Measurements from ENCODE around the gene HMCN1.
A peak's percentile ranks its signal among the peaks of the same experiment; 100 is the strongest.

The HMCN1 gene

GRCh38 chr1:185808631-185809030, 74.4 kb downstream of the HMCN1 start:
- no peak for DNase-seq

DNA sequence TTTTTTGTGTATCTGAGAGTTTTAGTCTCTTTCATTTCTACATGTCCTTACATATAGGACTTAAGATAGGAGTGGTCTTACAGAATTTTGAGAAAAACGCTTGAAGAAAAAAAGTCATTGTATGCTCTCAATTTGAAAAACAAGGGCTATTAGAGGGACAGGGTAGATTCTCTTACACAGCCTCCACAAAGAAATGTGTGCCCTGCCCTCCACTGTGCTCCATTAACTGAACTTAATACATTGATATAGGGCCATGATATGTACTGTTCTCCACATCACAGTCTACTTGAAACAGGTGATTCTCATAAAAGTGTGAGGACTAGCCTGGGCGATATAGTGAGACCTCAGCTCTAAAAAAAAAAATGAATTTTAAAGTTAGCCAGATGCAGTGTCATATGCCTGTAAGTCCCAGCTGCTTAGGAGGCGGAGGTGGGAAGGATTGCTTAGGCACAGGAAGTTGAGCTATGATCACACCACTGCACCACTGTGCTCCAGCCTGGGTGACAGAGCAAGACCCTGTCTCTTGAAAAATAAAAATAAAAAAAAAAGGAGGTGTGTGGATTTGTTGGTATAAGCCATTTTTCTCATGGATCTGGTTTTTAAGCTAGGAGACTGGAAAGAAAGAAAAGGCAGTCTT, 77.0 kb downstream of the HMCN1 start:
- no peak for DNase-seq

DNA sequence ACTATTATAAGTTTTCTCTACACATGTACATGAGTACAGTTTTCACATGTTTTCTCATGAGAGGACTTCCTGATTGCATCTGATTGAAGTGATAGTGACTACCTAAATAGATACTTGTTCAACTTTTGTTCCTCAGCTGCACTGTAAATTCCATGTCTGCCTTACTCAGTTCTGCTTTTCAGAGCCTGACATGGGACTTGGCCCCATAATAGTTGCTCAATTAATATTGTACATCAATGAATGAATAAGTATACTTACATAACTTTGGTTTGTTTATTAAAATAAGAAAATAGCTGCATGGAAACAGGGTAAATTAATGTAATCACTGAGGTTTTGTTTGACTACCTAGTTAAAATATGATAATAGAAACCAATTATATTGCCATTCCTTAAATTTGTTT, 78.7 kb downstream of the HMCN1 start:
- no peak for DNase-seq

- peak; percentile 89 for DNase-seq
These were observed 79.3 kb downstream of the HMCN1 start for GRCh38 chr1:185813401-185813979.

GRCh38 chr1:185816460-185816859, 82.3 kb downstream of the HMCN1 start:
- DNase-seq, result no peak

GRCh38 chr1:185819798-185820197, 85.6 kb downstream of the HMCN1 start:
- no peak for DNase-seq

DNA sequence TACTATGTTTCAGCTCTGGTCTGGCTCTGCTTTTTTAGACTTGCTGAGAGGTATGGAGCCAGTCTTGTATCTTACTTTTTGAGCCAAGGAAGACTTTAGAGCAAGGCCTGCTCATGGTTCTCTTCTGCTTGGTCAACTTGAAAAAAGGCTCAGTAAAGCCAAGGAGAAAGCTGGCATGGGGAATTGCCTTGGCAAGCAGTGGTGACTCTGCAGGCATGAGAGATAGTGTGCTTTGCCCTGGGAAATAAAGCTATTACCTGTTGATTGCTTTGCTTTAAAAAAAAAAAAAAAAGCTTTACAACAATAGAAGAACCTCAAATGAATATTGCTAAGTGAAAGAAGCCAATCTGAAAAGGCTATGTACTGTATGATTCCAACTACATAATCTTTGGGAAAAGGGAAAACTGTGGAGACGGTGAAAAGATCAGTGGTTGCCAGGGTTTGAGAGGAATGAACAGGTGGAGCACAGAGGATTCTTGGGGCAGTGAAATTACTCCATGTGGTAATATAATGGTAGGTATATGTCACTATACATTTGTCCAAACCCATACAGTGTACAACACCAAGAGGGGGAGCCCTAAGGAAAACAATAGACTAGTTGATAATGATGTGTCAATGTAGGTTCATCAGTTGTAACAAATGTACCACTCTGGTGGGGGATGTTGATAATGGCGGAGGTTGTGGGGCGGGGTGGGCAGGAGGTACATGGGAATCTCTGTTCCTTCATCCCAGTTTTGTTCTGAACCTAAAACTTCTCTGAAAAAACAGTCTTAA, 87.6 kb downstream of the HMCN1 start:
- DNase-seq, result peak; percentile 51

DNA sequence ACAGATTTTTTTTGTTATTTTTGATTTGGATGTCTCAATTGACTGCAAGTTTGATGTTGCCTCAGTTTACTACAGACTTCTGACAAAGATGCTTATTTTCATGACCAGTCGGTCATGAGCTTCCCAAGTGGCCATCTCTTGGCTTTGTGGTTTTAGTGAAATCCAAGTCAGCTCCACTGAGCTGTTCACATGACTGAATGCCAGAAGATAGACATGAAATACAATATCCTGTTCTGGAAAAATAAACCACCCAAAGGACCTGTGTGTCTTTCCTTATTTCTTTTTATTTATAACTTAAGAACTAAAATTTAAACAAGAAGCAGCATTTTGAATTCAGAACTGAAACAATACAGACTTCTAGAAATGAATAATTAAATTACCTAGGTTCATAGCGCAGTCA, 89.3 kb downstream of the HMCN1 start:
- no peak for DNase-seq

DNA sequence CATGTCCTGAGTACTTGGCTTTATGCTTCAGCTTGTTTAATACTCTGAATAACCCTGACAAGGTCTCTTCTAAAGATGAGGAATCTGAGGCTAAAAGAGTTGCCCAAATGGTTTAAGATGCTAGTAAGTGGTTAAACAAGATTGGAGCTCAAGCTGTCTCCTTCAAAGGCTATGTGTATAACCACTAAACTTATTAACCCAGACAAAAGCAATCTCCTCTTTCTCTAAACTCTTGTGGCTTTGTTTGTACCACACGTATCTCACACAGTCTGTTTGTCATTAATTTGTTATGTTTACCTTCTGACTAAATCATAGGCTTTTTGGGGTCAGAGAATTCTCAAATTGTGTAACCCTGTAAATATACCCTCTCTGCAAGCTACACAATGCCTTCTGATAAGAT, 89.9 kb downstream of the HMCN1 start:
- no peak for DNase-seq

GRCh38 chr1:185825556-185825955, 91.4 kb downstream of the HMCN1 start:
- DNase-seq, result peak; percentile 34

- no peak for DNase-seq
These were observed 100.2 kb downstream of the HMCN1 start for GRCh38 chr1:185834371-185834905.

GRCh38 chr1:185835191-185835590, 101.0 kb downstream of the HMCN1 start:
- no peak for DNase-seq

- DNase-seq, result peak; percentile 100
These were observed 103.5 kb downstream of the HMCN1 start for GRCh38 chr1:185837711-185838110.

DNA sequence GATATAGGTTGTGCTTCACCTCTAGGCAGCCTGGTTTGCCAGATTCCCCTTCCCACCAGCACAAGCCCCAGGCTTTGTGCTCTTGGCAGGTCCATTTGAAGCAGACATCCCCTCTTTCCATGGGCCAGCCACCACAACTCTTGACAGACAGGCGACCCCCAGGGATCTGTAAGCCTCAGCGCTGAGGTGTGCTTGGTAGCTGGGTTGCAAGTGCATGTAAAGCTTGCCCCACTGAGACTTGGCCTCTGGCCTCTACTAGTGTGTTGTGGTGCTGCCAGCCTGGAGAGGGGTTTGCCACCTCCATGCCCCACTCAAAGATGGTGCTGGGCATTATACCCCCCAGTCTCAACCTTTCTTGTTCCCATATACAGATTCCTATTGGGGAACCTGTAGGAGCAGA, 103.9 kb downstream of the HMCN1 start:
- no peak for DNase-seq

DNA sequence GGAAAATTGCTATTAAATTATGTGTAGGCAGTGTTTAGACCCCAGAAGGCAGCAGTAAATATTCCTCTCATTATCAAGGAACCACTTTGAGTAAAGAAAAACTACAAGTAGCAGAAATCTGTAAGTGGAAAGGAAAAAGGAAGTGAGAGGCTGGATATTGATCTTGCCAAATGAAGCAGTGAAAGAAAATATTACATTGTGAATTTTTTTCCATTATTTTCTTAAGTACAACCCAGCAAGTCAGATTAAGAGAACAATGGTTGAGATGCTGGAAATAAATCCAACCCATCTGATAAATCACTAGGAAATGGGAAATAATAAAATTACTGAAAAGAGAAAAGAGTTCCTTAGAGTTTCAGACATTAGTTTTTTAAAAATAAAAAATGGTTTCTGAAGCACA, 106.7 kb downstream of the HMCN1 start:
- no peak for DNase-seq

DNA sequence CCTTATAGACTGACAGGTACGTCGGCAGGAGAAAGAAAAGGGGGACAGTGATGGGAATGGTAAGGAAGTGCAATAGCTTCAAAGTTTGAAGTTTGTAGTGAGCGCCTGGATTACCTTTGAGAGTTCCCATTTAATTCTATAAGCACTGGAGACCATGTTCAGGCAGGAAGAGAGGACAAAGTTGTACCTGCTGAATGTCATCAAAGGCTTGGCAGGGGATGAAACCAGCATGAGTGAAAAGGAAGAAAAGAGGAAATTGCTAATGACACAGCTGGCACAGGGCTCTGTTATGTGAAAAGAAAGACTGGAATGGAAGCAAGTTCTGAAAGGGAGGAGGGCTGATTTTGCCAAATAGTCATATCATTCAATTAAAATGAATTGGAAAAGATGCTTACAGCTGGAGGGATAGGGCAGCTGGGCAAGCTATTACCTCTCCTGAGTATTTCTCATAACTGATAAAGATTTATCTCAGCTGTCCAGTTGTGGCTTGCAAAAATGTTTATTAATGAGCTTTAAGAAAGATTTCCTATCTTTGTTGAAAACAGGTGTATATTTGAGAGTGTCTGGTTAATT, 109.2 kb downstream of the HMCN1 start:
- DNase-seq, result no peak

DNA sequence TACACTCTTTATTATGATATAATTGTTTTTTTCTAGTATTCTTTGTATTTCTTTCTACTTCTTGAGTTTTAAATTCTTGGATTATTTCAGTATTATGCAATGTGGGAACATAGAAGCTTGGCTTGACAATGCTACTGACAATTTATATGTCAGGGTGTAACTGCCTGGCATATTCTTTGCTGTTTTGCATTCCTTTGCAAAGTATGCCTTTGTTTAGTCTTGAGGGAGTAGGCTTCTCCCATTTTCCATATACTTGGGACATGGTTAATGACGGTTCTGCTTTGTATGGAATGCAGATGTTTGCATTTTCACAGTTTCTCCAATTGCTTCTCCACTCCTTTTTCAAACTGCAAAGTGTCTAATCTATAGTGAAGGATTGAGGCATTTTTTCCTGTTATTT, 109.8 kb downstream of the HMCN1 start:
- peak; percentile 71 for DNase-seq

DNA sequence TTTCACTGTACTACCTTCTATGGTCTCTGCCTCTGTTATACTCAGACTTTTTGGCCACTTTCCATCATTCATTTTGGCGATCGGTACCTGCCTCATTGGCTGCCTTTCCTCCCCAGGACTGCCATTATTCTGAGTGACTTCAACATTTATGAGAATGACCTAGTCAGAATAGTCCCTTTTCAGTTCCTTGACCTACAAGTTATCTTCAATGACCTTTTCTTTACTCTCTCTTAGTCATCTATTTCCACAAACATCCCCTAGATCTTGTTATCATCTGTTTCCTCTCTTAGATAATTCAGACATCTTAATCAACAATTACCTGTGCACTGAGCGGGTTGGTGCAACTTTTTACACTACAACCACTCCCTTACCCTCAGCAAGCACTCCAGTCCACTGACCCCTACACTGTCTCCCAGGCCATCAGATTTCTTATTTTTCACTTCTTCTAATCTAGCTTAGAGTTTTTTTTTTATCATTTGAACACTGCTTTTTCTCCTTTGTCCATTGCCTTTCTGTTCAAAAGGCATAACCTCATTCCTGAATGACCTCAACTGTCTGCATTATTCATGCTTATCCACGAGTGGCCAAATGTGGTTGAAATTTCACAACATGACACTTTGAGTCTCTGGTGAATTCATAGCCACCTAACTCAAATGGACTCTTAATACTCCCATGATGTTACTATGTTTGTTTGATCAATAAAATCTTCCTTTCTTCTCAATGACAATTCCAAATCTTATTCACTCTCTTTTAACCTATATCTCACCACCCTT, 112.7 kb downstream of the HMCN1 start:
- no peak for DNase-seq

DNA sequence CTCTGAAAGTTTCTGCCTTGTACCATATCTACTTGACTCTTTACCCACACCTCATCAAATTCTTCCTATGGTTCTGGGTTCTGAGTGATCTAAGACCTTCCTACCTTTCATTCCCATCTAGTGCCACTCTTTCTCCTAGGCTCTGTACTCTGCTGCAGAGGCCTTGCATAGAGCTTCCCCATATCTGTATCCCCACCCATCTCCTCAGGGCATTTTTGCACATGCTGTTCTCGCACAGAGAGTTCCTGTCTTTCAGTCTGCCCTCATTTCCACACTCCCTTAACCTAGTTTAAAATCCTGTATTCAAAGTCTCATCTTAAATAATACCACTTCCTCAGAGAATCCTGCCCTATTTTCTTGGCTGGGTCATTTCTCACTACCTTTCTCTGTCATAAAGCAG, 114.8 kb downstream of the HMCN1 start:
- DNase-seq, result no peak

- no peak for DNase-seq
These were observed 116.2 kb downstream of the HMCN1 start for GRCh38 chr1:185850366-185850765.

DNA sequence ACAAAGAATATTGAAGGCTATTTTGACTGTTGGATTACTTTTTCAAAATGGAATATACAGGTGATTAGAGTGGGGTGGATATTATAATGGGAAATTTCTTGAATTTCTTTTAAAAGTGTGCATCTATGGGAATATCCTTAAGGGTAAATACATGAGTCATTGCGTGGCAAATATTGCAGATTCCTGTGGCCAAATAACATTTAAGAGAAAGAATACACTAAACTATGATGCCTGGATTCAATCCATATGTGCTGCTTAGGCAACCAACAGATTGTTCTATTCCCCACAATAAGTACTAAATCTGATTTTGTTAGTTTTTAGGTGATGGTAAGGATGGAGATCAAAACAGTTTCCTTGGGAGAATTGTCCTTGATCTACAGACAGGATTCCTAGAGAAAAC, 119.5 kb downstream of the HMCN1 start:
- DNase-seq, result no peak

DNA sequence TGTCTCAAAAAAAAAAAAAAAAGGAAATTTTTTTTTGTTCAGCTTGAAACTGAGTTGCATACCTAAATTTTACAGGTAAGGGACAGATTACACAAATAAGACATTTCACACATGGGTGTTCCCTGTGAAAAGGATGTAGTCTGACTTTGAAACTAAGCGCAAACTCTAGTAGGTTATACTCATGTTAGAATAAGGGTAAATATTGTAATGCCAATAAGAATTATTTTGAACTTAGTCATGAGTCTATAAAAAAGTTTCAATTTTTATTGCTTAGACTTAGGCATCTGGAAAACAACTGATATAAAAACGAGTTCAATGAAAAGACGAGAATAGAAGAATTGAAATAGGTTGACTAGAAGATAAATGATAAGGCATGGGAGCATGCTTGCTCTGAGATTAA, 122.3 kb downstream of the HMCN1 start:
- no peak for DNase-seq

GRCh38 chr1:185857442-185857841, 123.3 kb downstream of the HMCN1 start:
- DNase-seq, result no peak
